ENCODE data around the gene C18orf32.

GRCh38 chr18:49514577-49514976 lies 27.5 kb upstream of the C18orf32 start:
- TF ChIP-seq PKNOX1 (IDR thresholded peaks at IDR 0.05) (no peak), FOXM1 (IDR thresholded peaks at IDR 0.05; ENCODE audit: borderline replicate concordance) (no peak), LEF1 (IDR thresholded peaks at IDR 0.05; ENCODE audit: borderline replicate concordance) (no peak), TARDBP (IDR thresholded peaks at IDR 0.05) (no peak), SP1 (IDR thresholded peaks at IDR 0.05) (no peak), L3MBTL2 (conservative IDR thresholded peaks at IDR 0.05) (no peak), ELF4 (IDR thresholded peaks at IDR 0.05) (no peak), NFRKB (IDR thresholded peaks at IDR 0.05) (no peak), FOXA1 (IDR thresholded peaks at IDR 0.05) (no peak)
